GM21717 (cell line): ENCODE measurements around the gene SLC16A2.
"Not testable (repeated sequence)": the region's sequence is repeated elsewhere in the genome, so short reads cannot be mapped to it uniquely, and the experiment has no call there.

Source experiments
- ATAC-seq: cut with Tn5 transposase; IDR thresholded peaks from one replicate; pipeline ENCODE4 v1.9.1; 2021; ENCODE audit warnings: mild to moderate bottlenecking, moderate library complexity; ENCODE audit not compliant: unreplicated experiment

Gene SLC16A2

DNA sequence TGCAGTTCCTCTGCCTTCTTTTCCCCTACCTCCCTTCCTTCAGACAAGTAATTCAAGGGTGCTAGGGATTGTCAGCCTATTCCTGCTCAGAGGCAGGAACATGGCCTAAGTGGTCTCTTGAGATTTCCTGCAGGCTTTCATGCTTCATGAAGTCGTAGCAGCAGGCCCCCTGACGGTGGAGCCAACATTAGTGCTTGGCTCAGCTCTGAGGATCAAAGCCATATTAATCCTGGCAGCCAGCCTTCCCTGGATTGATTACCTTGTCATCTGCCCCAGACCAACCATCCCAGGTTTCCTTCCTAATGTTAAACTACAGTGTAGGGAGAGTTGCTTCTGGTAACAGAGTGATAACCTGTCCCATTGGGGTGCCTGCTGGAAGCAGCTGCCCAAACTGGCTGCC lies 84.1 kb downstream of the SLC16A2 start:
- no peak for ATAC-seq

DNA sequence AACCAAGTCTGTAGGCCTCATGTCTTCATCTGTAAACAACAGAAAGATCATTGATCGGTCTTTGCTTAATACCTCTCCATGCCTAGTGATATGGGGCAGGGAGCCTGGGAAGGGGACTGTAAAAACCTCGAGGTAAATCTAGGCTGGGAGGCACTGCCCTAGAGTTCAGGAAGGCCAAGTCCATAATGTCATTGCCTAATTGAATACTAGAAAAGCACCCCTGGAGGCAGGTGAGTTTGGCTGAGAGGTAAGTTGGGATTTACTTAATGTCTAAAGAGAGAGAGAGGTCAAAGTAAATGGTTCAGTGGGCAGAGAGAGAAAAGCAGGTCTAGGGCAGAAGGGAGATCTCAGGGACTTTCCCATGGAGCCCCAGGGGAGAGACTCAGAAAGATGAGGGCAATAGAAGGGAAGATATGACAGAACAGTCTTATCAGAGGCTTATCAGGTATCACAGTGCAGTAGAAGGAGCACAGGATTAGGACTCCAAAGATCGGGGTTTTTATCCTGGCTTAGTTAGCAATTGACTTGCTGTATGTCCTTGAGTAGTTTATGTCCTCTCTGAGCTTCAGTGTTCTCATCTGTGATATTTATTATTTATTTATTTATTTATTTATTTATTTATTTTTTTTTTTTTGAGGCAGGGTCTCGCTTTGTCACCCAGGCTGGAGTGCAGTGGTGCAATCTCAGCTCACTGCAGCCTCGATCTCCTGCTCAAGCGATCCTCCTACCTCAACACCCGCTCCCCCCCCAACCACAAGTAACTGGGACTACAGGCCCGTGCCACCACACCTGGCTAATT lies 85.2 kb downstream of the SLC16A2 start:
- ATAC-seq: peak; percentile 88

DNA sequence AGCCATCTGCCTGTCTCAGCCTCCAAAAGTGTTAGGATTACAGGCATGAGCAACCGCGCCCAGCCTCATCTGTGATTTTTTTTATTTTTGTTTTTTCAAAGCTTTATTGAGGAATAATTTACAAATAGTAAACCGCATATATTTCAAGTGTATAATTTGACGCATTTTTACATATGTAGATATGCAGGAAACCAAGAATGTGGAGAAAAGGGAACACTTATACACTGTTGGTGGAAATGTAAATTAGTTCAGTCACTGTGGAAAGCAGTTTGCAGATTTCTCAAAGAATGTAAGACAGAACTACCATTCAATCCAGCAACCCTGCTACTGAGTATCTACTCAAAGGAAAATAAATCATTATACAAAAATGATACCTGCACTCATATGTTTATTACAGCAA lies 85.9 kb downstream of the SLC16A2 start:
- ATAC-seq: no peak

DNA sequence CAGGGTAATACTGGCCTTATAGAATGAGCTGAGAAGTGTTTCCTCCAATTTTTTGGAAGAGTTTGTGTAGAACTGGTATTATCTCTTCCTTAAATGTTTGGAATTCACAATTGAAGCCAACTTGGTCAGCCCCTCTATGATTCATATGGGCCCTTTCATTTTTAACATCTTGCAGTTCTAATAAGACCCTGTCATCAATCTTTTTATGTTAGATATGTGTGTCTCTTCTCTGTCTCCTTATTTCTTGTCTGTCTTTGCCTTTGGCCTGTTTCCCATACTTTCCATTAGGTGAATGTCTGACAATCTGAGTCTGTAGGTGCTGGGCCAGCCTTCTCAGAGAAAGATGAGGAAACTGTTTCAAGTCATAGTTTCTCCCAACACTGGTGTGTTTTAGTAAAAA lies 88.7 kb downstream of the SLC16A2 start:
- no peak for ATAC-seq

DNA sequence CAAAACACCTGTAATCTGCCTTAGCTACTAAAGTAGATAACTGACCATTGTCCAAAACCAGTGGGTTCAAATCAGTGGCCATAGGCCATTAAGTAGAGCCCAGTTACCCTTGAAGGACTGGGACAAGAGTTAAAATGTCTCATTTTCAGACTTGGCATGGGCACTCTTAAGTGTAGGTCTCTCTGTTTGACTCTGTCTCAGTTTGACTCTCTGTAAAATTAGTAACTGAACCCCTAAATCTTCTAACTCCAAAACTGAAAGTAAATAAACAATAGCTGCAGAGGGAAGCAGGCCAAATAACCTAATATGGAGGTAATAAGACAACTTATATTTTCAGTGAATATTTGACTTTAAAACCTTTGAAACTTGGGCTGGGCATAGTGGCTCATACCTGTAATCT lies 89.1 kb downstream of the SLC16A2 start:
- ATAC-seq: peak; percentile 65

DNA sequence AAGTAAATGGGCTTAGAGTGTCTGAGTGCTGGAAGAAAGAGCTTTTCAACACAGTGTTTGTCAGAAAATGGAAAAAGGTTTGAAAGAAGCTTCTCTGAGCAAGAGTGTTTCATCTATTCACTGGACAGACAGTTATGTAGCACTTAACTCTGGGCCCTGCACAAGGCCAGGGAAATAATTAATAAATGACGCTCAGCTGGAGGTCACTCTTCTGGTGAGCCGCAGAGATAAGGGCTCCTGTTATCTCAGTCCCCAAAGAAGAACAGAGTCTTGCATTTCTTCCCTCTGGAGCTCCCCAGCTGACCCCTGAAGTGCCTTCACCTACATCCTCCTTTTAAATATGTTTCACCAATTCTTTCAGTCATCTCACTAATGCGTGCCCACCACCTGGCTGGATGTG lies 90.4 kb downstream of the SLC16A2 start:
- ATAC-seq: no peak

DNA sequence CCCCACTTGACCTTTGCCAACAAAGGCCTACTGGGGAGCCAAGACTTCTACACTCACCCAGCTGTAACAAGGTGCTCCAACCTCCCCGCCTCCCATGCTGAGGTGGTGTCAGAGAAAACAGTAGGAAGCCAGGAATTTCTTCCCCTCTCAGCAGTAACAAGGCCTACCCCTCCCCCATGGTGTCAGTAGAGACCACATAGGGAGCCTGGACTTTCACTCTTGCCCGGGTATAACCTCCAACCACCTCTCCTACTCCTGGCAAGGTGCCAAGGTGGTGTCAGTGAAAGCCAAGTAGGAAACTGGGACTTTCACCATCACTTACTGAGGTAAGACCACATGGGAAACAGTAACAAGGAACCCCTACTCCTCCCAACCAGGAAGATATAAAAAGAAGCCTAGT lies 93.1 kb downstream of the SLC16A2 start:
- no peak for ATAC-seq

DNA sequence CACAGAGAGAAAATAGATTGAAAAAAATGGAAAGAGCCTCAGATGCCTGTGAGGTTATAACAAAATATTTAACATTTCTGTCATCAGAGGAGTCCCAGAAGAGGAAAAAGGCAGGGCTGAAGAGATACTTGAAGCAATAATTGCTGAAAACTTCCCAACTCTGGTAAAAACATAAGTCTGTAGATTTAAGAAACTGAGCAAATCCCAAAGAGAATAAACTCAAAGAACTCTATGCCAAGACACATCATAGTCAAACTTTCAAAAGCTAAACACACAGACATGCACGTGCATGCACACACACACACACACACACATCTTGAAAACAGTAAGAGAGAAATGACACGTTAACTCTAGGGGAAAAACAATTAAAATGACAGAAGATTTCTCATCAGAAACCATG lies 94.1 kb downstream of the SLC16A2 start:
- no peak for ATAC-seq

DNA sequence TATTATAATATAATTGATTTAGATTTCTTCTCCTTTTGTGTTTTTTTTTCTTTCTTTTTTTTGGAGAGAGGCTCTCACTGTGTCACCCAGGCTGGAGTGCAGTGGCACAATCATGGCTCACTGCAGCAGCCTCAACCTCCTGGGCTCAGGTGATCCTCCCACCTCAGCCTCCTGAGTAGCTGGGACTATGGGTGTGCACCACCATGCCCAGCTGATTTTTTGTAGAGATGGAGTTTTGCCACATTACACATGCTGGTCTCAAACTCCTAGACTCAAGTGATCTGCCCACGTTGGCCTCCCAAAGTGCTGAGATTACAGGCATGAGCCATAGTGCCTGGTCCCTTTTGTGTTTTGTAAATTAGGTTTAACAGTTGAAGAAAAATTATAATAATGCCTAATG lies 94.7 kb downstream of the SLC16A2 start:
- ATAC-seq: not testable (repeated sequence)

DNA sequence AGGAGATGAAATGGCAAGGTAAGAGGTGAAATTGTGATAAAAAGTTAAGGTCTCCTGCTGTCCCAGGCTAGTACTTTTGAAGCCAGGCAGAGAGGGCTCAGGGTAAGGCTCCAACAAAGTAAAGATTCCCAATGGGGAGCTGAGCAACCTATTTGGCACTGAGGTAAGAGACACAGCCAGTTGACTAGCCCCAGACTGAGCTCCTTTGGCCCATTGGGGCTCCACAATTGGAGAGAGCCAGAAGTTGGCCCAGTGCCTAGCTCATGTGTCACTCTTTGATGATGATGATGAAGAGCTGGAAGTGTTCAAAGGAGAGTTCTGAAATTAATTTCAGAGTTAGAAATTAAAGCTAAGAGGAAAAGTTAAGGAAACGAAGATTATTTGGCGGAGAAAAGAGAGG lies 98.6 kb downstream of the SLC16A2 start:
- no peak for ATAC-seq

DNA sequence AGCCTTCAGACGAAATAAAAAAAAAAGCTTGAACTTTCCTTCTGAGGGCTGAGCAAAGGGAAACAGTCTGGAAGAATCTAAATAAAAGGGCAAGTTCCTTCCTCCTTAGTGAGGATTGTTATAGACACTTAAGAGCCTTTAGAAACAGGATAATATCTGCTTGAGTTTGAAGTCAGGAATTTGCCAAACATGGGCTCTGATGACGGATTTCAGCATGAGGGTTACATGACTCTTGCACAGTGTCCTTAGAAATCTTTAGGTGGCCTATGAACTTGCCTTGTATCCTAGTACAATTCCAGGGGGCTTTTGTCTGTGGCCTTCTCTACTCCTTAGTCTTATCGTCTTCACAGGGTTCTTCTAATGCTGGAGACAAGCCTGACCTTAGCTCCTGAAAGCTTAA lies 99.0 kb downstream of the SLC16A2 start:
- no peak for ATAC-seq

DNA sequence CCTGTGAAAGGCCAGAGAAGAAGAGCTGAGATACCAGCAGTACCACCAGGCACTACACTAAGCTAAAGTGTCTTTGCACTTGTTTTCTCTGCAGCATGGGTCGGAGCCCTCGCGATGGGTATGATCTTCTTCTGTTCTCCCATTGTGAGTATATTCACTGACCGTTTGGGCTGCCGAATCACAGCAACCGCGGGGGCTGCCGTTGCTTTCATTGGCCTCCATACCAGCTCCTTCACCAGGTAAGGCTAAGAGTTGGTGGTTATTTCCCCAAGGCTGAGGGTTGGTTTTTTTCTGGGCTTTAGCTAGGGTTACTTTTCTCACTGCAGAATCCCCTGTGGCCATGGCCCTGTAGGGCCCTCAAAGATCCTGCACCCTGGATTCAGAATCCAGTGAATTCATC lies 99.6 kb downstream of the SLC16A2 start:
- no peak for ATAC-seq

DNA sequence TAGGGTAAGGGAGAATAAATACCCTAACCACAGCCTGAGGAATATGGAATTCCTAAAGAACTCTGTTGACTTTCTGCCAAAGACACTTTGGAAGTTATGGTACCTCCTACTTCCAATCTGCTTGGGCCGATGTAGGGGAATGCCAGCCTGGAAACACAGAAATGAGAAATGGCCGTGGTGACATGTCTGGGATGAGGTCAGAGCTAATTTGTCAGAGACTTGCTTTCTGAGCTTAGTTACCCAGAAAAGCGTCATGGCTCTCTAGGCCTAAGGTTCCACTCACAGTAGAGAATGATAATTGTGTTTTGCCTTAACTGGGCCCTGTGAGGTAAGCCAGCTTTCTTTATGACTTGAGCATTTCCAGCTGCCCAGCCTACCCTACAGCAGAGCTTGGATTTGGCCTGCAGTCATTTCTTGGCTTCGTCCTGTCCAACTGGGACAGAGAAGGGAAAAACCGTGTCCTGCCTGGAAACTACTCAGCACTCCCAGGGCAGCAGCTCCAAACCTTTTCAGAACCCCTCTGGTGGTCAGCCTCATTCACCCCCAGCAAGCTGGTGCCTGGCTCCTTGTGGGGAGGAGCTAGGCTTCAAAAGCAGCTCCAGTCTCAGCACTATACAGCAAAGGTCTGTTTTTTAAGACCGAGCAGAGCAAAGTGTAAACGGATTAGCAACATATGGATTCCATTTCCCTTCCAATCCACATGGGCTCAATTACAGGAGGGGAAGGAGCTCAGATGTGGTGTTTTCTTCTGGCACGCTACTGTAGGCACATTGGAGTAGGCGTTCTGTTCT lies 100.9 kb downstream of the SLC16A2 start:
- no peak for ATAC-seq

DNA sequence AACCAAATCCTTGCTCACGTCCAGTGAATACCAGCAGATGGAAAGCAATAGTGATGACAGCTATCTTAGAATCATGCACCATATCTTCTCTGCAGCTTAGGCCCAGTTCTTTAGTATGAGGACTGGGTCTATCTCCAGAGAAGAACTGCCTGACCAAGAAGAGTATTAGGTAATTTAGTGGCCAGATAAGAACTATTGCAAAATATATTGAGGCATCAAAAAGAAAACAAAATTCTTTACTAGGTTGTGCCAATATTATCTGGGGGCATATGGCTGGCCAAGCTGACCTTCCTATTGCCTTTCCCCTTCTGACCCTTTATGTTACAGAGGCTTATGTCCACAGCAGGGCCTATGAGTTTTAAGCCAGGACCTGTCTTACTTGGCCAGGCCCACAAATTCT lies 101.9 kb downstream of the SLC16A2 start:
- ATAC-seq: no peak

DNA sequence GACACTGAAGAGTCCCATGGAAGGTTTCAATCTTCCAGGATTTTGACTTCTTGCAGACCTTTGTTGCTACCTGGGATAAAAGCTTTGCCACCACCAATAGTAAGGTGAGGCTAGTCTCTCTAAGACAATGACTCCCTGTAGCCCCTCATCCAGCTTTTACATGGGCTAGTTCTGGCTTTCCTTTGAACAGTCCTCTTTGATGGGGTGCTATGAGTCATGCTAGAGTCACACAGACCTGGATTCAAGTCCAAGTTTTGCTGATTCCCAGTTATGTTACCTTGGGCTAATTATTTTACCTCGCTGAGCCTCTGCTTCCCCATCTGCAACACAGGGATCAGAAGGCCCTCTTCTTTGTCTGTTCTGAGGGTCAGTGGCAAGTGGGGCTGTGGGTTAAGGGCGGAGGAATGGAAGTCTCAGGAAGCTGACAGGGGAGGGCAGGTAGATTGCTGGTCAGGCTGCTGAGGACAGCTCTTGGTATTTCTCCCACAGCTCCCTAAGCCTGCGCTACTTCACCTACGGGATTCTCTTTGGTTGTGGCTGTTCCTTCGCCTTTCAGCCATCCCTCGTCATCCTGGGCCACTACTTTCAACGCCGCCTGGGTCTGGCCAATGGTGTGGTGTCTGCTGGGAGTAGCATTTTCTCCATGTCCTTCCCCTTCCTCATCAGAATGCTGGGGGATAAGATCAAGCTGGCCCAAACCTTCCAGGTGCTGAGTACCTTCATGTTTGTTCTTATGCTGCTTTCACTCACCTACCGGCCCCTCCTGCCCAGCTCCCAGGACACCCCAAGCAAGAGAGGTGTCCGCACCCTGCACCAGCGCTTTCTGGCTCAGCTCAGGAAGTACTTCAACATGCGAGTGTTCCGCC lies 102.8 kb downstream of the SLC16A2 start:
- no peak for ATAC-seq

DNA sequence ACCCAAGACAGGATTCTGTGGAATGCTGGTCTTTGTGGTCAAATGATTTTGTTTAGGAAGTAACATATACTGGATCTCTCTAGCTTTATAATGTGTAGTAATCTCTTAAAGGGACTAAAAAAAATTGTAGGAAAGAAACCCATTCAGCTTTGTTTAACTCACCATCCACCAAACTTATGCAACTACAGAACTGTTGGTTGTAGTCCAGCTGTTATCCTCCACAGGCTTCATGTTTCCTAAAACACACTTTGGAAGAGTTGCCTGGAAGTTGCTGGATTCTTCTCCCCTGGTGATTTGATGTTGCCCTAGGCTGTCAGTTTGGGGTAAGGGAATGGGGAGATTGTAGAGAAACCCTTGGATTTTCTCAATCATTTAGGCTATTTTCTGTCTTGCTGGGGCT lies 103.8 kb downstream of the SLC16A2 start:
- ATAC-seq: no peak

DNA sequence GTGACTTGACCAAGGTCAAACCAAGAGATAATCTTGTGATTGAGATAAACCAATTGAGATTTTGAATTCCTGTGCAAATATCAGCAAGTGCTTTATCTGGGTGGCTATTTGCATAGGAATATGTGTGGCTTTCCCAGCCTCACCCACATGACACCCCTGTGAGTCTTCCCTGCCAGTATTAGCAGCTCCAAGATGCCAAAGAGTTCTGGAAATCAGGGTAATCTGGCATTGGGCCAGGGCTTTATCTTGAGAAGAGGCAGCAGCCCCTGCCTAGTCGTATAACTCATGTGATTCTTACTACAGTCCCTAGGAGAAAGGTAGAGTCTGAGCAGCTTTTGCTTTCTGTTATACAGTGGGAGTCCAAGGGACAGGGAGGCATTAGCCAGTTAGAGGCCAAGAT lies 105.5 kb downstream of the SLC16A2 start:
- ATAC-seq: no peak

DNA sequence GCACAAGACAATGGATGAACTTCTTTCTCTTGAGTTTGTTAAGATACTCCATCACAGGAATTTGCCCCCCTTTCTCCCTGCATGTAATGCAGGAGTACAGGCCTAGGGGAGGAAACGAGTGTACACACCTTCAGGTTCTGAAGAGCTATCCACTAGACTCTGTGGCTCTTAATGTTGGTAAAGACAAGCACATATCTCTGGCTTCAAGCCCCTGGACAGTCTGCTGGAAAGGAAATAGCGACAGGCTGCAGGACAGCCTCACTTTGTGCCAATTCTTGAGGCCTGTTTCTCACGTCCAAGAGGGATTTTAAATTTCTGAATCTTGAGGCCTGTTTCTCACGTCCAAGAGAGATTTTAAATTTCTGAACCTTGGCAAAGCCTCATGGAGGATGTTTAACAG lies 106.1 kb downstream of the SLC16A2 start:
- ATAC-seq: no peak

DNA sequence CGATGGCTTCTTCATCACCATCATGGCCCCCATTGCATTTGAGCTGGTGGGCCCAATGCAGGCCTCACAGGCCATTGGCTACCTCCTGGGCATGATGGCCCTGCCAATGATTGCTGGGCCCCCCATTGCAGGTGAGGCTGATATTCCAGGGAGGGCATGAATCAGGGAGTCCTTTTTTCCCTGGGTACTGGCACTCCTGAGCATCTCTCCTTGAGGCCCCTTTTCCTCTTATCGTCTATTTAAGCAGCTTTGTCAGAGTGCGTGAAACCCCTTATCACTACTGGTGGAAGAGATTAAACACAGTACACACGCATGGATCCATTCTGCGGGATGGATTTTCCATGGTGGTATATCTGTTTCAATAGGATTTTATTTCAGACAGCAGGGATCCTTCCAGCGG lies 108.0 kb downstream of the SLC16A2 start:
- ATAC-seq: no peak

DNA sequence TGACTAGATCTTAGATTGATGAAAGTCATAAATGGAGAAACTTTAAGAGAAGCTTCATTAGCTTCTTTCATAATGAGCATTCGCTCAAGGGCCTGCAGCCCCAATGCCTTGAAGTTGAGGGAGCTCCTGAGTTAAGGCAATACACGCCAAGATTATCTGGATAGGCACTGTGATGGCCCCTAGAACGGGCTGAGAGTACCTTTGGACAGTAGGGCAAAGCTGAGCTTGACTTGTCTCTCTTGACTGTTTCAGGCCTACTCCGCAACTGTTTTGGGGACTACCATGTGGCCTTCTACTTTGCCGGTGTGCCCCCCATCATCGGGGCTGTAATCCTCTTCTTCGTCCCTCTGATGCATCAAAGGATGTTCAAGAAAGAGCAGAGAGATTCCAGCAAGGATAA lies 109.8 kb downstream of the SLC16A2 start:
- ATAC-seq: no peak

DNA sequence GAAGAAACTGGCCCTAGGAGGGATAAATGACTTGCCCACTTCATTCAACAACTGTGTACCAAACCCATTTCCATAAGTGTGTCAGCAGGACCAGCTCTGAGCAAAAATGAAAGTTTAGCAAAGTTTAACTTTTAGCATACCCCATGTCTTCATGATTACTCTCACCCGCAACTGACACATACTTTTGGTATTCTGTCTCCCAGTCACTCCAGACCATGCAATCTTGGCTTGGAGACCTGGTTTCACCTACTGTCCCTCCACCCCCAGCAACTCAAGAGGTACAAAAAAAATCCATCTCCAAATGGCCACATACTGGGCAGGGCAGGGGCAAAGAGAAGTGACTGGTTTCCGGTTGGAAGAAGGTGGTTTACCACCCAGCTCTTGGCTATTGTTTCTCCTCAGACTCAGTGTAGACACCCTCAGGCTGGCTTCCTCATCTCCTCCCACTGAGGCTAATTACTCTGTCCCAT lies 113.3 kb downstream of the SLC16A2 start:
- peak; percentile 53 for ATAC-seq

DNA sequence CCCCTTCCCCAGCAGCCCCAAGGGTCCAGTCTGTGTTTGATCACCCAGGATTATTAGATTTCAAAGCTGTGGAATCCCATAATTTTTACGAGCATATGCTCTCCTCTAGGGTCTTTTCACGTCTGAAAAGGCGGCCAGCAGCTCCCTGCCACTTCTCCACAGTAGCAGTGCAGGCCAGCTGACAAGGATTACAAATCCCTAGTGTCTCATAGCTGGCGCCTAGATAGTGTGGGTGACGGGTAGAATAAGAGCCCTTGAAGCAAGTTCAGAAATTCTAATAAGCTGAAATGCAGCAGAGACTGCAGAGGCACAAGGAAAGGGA lies 113.8 kb downstream of the SLC16A2 start:
- no peak for ATAC-seq
